Measurements from ENCODE around the gene GRK3.
"Not testable (repeated sequence)": the region's sequence is repeated elsewhere in the genome, so short reads cannot be mapped to it uniquely, and the experiment has no call there.

GRK3 gene

DNA sequence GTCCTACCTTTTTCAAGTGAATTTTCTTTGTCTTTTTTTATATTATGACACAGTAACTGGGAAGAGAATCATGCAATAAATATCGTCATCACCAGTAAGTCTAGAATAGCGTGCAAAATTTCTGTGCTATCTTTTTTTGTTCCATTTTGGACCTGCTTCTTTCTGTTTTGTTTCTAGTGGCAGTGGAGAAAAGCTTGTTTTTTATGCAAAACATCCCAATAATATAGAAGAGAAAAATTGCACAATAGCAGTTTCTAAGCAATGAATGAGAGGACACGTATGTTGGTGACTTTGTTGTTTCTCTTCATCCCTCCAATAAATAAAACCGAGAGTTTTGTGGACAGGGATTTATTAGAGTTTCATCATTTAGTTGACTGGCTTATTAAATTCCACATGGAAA lies 10.3 kb downstream of the GRK3 start:
- no peak for DNase-seq

DNA sequence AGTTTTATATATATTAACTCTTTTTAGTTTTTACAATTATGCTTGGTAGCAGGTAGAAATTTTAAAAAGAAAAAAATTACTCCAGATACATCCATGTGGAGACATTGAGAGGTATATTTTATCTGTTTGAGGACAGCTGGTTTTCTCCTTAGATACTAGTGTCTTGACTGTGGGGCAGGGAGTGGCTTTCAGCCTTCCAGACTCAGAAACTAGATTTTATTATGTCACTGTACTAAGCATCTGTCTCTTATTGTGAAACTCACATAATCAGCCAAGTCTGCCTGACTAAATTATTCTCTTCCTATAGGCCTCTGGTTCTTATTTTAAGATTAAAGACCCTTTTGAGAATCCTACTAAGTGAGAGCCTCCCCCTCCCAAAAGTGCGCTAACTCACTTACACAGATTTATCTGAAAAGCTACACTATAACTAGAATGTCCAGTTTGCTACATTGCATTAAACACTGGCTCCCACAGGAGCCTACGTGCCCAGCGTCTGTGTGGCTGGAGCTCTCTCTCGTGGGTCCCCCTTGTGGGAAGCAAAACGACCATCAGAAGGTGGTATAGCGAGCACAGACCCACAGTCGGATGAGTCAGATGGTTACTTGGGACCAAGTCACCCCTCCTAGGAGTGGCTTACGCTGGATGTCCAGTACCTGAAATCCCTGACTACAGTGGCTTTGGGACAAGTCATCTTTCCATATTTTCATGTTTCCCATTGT lies 11.4 kb downstream of the GRK3 start:
- not testable (repeated sequence) for DNase-seq

DNA sequence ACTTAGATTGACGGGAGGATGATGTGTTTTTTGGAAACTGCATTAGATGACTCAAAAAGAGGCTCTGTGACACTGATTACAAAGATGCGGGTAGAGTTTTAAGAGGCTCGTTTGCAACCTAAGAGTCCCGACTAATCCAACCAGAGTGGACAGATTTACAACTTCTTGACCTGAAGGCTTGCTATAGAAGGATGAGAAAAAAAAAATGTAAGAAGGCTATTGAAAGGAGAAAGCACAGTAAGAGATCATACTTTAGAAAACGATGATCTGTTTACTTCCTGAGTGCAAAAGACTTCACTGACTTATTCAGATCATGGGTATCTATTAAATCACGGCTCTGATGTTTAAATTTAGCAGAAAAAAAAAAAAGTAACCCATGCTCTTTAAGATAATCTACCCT lies 17.0 kb downstream of the GRK3 start:
- DNase-seq, result not testable (repeated sequence)

DNA sequence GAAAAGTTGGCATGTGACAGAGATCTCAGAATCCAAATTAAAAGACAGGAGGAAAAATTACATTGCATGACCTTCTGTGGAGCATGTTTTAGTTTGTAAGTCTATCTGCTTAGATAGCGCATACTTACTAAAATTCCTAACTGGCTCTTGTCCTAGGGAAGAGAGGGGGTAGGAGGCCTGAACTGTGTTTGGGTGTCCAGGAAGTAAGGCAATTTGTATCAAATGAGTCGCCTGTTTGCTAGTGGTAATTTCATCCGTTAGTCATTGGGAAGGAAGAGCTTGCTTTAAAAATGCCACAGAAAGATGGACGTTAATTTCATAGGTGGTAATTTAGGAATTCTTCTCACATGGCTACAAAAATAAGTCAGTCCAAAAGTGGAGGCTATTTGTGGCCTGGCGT lies 18.5 kb downstream of the GRK3 start:
- DNase-seq, result no peak

DNA sequence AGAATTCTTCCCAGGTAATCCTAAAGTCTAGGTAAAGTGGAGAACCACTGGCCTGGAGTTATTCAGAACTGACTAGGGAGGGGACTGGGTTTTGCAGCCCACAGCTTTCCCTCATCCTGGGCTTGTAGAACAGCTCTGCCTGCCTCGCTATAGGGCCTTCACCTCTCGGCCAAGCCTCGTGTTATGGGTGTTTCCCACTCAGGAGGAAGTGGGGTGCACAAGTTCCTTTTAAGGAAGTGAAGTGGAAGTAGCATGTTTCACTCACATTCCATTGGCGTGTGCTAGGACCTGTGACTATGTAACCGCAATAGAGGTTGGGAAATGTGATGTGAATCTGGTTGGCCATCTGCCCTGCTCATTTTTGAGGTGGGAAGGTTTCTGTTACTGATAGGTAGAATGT lies 20.5 kb downstream of the GRK3 start:
- DNase-seq, result not testable (repeated sequence)

DNA sequence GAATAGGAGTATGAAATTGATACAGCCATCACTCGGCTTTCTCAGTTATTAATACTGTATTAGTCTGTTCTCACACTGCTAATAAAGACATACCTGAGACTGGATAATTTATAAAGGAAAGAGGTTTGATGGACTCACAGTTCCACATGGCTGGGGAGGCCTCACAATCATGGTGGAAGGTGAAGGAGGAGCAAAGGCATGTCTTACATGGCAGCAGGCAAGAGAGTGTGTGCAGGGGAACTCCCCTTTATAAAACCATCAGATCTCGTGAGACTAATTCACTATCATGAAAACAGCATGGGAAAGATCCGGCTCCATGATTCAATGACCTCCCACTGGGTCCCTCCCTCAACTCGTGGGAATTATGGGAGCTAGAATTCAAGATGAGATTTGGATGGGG lies 25.2 kb downstream of the GRK3 start:
- not testable (repeated sequence) for DNase-seq

DNA sequence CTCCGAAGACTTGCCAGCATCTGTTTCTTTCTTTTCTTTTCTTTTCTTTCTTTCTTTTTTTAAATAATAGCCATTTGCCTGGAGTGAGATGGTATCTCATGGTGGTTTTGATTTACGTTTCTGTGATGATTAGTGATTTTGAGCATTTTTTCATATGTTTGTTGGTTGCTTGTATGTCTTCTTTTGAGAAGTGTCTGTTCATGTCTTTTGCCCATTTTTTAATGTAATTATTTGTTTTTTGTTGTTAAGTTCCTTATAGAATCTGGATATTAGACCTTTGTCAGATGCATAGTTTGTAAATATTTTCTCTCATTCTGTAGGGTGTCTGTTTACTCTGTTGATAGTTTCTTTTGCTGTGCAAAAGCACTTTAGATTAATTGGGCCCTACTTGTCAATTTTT lies 28.8 kb downstream of the GRK3 start:
- not testable (repeated sequence) for DNase-seq

DNA sequence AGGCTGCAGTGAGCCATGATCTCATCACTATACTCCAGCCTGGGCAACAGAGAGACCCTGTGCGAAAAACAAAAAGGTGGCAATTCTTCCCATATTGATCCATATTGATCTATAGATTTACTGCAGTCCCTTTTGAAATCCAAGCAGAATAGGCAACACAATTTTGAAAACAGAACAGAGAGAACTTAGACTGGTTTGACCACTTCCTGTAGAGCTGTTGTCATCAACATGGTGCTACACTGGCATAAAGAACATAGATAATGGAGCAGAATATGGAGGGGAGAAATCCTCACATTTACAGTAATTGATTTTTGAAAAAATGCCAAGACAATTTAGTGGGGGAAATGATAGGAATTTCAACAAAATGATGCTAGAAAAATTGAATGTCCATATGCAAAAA lies 34.1 kb downstream of the GRK3 start:
- no peak for DNase-seq

DNA sequence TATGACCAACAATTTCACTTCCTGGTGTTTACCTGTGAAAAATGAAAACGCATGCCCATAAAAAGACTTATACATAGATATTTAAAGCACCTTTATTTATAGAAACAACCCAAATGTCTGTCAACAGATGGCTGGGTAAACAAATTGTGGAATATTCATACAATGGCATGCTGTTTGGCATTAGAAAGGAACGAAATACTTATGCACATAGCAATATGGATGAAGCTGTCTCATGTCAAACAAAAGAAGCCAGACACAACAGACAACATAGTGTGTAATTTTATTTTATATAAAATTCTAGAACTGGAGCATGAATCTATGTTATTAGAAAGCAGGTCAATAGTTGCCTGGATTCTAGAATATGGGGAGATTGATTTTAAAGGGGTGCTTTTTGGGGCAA lies 38.0 kb downstream of the GRK3 start:
- DNase-seq, result no peak

DNA sequence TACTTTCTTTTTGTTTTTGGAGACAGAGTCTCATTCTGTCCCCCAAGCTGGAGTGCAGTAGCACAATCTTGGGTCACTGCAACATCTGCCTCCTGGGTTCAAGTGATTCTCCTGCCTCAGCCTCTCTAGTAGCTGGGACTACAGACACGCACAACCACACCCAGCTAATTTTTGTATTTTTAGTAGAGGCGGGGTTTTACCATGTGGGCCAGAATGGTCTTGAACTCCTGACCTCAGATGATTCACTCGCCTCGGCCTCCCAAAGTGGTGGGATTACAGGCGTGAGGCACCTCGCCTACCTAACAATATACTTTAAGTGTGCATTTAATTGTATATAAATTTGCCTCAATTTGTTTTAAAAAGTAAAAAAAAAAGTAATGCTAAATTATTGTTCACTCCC lies 38.4 kb downstream of the GRK3 start:
- no peak for DNase-seq

DNA sequence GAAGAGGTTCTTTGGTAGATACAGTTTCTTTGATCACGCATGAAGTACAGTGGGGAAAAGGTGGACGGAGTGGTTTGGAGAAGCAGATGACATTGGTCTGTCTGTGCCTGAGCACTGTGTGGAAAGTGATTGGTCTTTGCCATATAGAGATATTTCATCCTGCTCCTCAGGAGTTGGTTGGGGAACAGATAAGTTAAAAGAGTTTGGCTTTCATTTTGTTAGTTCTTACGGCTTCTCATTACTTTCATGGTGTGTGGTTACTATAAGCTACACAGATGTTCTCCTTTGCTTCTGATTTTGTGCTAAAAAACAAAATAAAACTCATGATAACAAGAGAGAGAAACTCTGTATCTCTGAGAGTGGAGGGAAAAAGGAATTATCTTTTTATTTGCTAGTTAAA lies 40.7 kb downstream of the GRK3 start:
- not testable (repeated sequence) for DNase-seq

DNA sequence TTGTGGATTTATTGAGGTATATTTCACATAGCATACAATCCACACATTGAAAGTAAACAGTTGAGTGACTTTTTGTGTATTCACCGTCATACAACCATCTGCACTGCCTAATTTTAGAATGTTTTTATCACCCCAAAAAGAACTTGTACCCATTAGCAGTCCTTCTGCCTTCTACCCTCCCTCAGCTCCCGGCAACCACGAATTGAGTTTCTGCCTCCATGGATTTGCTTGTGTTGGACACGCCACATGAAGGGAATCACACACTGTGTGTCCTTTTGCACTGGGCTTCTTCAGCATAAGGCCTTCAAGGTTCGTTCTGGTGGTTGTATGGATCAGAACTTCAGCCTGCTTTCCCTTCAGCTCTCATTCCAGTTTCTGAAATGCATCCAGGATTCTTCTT lies 41.1 kb downstream of the GRK3 start:
- not testable (repeated sequence) for DNase-seq

DNA sequence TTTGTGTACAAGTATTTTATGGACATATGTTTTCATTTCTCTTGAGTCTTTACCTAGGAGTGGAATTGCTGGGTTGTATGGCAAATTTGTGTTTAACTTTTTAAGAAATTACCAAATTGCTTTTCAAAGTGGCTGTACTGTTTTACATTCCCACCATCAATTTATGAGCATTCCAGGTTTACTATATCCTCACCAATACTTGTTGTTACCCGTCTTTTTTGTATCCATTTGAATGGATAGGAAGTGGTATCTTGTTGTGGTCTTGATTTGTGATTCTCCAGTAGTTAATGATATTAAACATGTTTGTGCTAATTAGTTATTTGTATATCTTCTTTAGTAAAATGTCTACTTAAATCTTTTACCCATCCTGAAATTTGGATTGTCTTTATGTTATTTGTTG lies 46.8 kb downstream of the GRK3 start:
- not testable (repeated sequence) for DNase-seq

DNA sequence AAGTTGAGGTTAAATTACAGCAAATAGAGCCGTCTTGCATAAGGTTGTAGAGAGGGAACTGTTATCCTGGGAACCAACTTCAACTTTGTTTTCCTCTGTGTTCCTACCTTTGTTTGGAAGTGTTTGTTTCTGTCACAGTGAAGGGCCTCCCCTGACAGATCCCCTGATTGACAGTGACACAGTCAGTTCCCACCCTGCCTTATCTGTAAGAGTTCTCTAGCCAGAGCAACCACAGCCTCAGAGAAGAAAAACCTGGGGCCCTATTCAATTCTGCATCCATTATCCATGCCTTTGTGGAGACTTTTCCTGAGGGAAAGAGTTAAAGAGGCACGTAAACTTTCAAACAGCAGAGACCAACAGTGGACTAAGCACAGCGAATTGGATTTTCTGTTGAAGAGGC lies 48.7 kb downstream of the GRK3 start:
- DNase-seq, result not testable (repeated sequence)

DNA sequence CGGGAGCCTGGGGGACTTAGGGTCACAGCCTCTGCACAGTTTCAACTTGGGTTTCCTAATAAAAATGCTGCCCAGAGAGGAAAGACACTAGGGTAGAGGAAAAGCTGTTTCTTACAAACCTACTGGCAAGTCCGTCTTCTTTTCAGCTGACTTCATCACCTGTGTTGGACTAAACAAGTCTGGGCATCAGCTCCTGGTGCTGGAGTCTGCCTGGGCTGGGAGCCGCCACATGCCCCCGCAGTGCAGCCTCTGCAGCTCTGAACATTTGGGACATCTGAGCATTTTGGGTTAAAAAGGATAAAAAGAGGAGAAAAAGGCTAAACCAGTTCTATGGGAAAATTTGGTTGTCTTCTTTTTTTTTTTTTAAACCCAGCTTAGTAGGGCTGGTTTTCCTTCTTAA lies 49.1 kb downstream of the GRK3 start:
- DNase-seq, result not testable (repeated sequence)

DNA sequence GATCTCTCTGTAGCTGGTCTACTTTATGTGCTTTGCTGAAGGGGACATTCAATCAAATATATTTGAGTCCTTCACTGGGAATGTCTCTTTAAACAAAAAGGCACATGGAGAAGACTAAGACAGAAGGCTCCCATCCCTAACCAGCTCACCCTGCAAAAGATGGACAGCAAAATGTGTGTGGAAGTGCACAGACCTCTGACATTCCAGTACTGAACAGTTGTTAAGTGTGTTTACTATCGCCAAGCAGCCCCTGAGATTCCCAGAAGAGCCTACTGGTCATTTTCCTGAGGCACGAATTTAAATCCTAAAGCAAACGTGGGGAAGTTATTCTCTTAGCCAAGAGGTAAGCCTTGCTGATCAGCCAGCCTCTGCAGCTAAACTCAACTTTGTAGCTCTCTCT lies 50.3 kb downstream of the GRK3 start:
- not testable (repeated sequence) for DNase-seq

DNA sequence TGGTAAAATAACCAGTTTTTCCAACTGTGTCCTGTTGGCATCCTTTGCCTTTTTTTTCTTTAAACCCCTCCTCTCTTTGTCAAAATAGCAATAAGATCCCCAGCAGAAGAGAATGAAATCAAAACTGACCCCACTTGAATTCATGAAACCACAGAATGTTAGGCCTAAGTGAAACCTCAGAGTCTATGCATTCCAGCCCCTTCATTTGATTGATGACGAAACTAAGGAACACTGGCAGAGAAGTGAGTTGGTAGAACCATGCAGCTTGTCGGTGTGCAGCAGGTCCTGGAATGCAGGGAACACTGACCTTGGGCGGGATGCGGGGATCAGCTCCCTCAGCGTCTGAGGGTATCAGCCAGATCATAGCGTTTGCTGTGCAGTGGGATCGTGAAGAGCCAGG lies 57.5 kb downstream of the GRK3 start:
- no peak for DNase-seq

DNA sequence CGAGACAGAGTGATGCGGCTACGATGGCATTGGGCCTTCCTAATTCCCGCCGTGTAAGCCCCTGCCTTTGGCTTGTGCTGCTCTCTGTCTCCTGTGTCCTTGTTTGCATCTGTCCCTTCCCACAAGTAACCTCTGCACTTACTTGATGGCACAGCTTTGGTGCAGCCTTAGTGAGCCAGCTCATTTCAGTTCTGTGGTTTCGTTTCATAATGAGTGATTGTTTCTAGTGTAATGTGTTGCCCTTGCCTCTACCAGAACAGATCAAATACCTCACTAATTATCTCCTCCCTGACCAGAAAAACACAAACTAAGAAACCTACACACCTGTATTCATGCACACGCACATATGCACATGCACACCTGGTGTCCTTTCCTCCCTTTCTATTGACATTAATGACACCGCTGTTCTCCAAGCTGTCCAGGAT lies 58.8 kb downstream of the GRK3 start:
- DNase-seq, result no peak

DNA sequence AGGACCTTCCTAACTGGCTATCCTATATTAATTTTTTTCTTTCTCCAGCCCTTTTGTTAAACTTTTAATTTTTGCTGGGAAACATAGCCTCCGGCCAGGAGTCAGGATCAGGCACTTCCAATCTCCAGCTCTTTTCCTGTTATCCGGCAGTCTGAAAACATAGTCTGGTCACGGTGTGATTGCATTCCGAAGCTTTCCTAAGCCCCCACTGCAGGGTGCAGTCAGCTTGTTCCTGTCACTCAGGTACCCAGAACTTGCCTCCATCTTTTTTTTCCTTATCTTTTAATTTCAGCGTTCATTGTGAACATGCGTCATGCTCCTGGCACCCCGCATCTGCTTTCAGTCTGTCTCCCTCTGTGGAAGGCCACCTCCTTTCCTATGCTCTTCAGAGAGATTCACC lies 59.4 kb downstream of the GRK3 start:
- DNase-seq, result no peak

DNA sequence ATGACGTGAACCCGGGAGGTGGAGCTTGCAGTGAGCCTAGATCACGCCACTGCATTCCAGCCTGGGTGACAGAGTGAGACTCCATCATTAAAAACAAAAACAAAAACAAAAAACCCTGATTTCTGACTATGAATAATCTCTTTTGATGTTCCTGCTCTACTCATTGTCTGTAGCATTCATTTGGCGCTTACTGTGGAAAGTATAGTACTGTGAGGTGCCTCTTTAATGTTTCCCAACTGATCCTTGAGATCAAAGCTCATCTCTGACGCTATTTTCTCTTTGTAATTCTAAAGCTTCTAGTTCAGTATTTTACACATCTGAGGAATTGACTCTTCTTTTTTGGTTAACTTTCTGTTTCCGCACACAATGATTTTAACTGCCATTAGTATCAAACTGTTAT lies 60.0 kb downstream of the GRK3 start:
- no peak for DNase-seq

DNA sequence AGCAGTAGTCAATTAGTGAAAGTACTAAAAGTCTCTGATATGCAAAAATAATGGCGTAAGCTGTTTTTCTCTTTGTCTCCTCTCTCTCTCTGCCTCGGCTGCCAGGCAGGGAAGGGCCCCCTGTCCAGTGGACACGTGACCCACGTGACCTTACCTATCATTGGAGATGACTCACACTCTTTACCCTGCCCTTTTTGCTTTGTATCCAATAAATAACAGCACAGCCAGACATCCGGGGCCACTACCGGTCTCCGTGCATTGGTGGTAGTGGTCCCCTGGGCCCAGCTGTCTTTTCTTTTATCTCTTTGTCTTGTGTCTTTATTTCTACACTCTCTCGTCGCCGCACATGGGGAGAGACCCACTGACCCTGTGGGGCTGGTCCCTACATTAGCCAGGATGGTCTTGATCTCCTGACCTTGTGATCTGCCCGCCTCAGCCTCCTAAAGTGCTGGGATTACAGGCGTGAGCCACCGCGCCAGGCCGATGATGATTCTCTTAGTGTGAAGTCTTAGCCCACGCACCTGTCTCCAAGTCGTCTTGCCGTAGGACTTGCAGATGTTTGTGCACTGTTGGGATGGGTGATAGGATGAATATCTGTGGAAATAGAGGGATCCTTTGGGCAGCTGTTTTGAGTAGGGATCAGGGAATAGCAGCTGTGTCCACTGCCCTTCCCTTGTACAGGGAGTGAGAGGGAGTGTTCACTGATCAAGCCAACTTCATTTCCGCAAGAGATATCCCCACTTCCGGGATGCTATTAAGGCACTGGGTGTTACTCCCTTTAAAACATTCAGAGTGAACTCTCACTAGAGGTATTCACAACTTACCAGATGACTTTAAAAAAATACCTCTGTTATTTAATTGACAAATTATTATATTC lies 61.5 kb downstream of the GRK3 start:
- DNase-seq, result not testable (repeated sequence)

DNA sequence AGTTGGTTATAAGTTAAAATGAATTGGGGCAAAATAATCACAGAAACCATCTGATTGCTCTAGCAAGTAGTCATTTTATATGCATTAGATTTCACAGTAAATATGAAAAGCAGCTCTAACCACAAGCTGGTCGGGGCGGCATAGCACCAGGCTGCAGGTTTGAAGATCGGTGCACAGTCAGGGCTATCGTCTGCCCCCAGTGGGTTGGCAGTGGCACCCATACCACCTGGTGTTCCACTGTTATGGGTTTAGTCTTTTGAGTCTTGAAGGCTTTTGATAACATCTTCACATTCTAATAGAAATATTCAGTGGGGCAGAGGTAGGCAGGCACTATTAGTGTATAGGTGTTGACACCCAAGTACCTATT lies 62.1 kb downstream of the GRK3 start:
- DNase-seq, result no peak

DNA sequence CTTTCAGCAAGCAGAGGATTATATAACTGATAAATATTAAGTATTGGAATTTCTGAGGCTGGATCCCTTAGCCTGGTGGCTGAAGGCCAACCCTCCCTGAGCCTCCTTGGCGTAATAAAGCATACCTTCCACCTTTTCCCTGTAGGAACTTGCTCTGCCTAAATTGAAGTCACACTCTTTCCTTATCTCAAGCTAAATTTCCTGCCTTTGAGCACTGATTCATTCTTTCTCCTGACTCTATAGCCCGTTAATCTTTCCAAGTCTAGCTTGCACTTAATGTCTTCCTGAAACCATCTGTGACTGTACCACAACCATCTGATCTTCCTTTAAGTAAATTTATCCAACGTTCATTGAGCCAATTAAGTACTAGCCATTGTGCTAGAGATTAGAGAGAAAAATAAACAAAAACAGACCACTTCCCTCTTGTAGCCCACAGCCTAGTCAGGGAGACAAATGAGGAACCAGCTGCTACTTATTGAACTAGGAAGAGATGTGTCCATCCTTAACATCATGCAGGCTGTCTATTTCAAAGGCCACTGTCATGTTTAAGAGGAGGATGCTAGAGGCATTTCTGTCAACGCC lies 62.9 kb downstream of the GRK3 start:
- DNase-seq, result no peak

DNA sequence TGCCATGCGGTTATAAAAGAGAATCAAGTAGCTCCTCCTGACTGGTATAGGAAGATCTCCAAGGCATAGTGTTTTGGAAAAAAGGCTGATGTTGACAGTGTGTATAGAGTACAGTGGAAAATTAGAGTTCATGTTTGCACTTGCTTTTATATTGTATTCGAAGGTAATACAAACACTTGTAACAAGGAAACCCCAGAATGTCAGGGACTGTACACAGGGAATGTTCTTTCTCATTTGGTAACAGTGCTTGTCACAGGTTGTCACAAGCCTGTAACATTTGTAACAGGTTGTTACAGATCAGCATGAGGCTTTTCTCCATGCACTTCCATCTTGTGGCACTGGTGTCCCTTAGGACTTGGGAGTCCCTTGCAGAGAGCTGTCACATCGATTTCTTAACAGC lies 64.0 kb downstream of the GRK3 start:
- no peak for DNase-seq
